Measurements from ENCODE around the gene MCHR2.

MCHR2 gene

GRCh38 chr6:99894815-99895214 lies 99.2 kb downstream of the MCHR2 start:
- Histone ChIP-seq H3K9me3 (ENCODE audit: control insufficient read depth, insufficient read depth, low read depth, low read length) (no peaks in the 10 kb centered on the region), H3K4me3 (ENCODE audit: low read depth, low read length) (no peak overlapping the region), H3K4me1 (ENCODE audit: control insufficient read depth, insufficient read depth, low read length) (no peaks in the 10 kb centered on the region), H3K27ac (ENCODE audit: extremely low read depth, low read depth, low read length) (no peak overlapping the region), H3K36me3 (ENCODE audit: control insufficient read depth in 2 of 2, insufficient read depth in 1 of 2, low read length in 2 of 2) (no peaks in the 10 kb centered on the region)
- no peak for TF ChIP-seq ZNF398 (tag by site-specific recombination; IDR thresholded peaks at IDR 0.05)
- no peak for TF ChIP-seq ZBTB1 (tag by site-specific recombination; IDR thresholded peaks at IDR 0.05)
- TF ChIP-seq, protein P1, sequence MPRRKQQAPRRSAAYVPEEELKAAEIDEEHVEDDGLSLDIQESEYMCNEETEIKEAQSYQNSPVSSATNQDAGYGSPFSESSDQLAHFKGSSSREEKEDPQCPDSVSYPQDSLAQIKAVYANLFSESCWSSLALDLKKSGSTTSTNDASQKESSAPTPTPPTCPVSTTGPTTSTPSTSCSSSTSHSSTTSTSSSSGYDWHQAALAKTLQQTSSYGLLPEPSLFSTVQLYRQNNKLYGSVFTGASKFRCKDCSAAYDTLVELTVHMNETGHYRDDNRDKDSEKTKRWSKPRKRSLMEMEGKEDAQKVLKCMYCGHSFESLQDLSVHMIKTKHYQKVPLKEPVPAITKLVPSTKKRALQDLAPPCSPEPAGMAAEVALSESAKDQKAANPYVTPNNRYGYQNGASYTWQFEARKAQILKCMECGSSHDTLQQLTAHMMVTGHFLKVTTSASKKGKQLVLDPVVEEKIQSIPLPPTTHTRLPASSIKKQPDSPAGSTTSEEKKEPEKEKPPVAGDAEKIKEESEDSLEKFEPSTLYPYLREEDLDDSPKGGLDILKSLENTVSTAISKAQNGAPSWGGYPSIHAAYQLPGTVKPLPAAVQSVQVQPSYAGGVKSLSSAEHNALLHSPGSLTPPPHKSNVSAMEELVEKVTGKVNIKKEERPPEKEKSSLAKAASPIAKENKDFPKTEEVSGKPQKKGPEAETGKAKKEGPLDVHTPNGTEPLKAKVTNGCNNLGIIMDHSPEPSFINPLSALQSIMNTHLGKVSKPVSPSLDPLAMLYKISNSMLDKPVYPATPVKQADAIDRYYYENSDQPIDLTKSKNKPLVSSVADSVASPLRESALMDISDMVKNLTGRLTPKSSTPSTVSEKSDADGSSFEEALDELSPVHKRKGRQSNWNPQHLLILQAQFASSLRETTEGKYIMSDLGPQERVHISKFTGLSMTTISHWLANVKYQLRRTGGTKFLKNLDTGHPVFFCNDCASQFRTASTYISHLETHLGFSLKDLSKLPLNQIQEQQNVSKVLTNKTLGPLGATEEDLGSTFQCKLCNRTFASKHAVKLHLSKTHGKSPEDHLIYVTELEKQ (tag by site-specific recombination; IDR thresholded peaks at IDR 0.05; ENCODE audit: borderline replicate concordance), result no peak
- no peak for TF ChIP-seq ZNF624 (tag by site-specific recombination; IDR thresholded peaks at IDR 0.05)
- TF ChIP-seq PRDM1 (tag by site-specific recombination; IDR thresholded peaks at IDR 0.05), result peak; percentile 65
- no peak for TF ChIP-seq ZNF677 (tag by site-specific recombination; IDR thresholded peaks at IDR 0.05)
- ChIA-PET POLR2A (no interaction called here), CTCF (interaction anchor here (1.6 kb wide), 1 partner anchor 27 kb away, joined by 7 read pairs; no protein-coding TSS in a partner anchor)

GRCh38 chr6:99887066-99887465 lies 107.0 kb downstream of the MCHR2 start:
- H3K36me3 ChIP-seq (ENCODE audit: control insufficient read depth in 2 of 2, insufficient read depth in 1 of 2, low read length in 2 of 2), result no peaks in the 10 kb centered on the region
- CTCF ChIA-PET, result interaction anchor here (0.6 to 6.7 kb wide), 7 partner anchors 13 to 521 kb away, joined by 3 to 37 read pairs (median 4); no protein-coding TSS in a partner anchor
- no peak overlapping the region for H3K27ac ChIP-seq (ENCODE audit: extremely low read depth, low read depth, low read length)
- no peaks in the 10 kb centered on the region for H3K4me1 ChIP-seq (ENCODE audit: control insufficient read depth, insufficient read depth, low read length)
- no peaks in the 10 kb centered on the region for H3K9me3 ChIP-seq (ENCODE audit: control insufficient read depth, insufficient read depth, low read depth, low read length)
- H3K4me3 ChIP-seq (ENCODE audit: low read depth, low read length), result no peak overlapping the region
- POLR2A ChIA-PET, result no interaction called here
- TF ChIP-seq ZBTB26 (tag by site-specific recombination; optimal IDR thresholded peaks at IDR 0.05) (no peak), TCF7L2 (IDR thresholded peaks at IDR 0.05; ENCODE audit: borderline replicate concordance, low read depth, low read length) (no peak), ZNF654 (tag by site-specific recombination; IDR thresholded peaks at IDR 0.05; ENCODE audit: low read depth) (no peak), ZNF514 (tag by site-specific recombination; IDR thresholded peaks at IDR 0.05) (no peak), KLF8 (tag by site-specific recombination; IDR thresholded peaks at IDR 0.05) (no peak), PRDM4 (tag by site-specific recombination; IDR thresholded peaks at IDR 0.05) (no peak), OVOL3 (tag by site-specific recombination; IDR thresholded peaks at IDR 0.05) (no peak), ZFP69B (tag by site-specific recombination; IDR thresholded peaks at IDR 0.05) (no peak), ZNF175 (tag by site-specific recombination; IDR thresholded peaks at IDR 0.05) (no peak), ZNF184 (tag by site-specific recombination; IDR thresholded peaks at IDR 0.05) (no peak), ZNF132 (tag by site-specific recombination; IDR thresholded peaks at IDR 0.05; ENCODE audit: borderline replicate concordance) (no peak), ZNF37A (tag by site-specific recombination; IDR thresholded peaks at IDR 0.05) (no peak), ZNF23 (tag by site-specific recombination; IDR thresholded peaks at IDR 0.05; ENCODE audit: borderline replicate concordance) (no peak)
- TF ChIP-seq, protein P2, sequence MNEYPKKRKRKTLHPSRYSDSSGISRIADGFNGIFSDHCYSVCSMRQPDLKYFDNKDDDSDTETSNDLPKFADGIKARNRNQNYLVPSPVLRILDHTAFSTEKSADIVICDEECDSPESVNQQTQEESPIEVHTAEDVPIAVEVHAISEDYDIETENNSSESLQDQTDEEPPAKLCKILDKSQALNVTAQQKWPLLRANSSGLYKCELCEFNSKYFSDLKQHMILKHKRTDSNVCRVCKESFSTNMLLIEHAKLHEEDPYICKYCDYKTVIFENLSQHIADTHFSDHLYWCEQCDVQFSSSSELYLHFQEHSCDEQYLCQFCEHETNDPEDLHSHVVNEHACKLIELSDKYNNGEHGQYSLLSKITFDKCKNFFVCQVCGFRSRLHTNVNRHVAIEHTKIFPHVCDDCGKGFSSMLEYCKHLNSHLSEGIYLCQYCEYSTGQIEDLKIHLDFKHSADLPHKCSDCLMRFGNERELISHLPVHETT (tag by site-specific recombination; IDR thresholded peaks at IDR 0.05), result no peak
- TF ChIP-seq, protein P3, sequence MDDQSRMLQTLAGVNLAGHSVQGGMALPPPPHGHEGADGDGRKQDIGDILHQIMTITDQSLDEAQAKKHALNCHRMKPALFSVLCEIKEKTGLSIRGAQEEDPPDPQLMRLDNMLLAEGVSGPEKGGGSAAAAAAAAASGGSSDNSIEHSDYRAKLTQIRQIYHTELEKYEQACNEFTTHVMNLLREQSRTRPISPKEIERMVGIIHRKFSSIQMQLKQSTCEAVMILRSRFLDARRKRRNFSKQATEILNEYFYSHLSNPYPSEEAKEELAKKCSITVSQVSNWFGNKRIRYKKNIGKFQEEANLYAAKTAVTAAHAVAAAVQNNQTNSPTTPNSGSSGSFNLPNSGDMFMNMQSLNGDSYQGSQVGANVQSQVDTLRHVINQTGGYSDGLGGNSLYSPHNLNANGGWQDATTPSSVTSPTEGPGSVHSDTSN (CRISPR knock-in tag; IDR thresholded peaks at IDR 0.05), result no peak
- TF ChIP-seq, protein P4, sequence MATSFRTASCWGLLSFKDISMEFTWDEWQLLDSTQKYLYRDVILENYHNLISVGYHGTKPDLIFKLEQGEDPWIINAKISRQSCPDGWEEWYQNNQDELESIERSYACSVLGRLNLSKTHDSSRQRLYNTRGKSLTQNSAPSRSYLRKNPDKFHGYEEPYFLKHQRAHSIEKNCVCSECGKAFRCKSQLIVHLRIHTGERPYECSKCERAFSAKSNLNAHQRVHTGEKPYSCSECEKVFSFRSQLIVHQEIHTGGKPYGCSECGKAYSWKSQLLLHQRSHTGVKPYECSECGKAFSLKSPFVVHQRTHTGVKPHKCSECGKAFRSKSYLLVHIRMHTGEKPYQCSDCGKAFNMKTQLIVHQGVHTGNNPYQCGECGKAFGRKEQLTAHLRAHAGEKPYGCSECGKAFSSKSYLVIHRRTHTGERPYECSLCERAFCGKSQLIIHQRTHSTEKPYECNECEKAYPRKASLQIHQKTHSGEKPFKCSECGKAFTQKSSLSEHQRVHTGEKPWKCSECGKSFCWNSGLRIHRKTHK (tag by site-specific recombination; IDR thresholded peaks at IDR 0.05), result no peak
